Embryonic facial prominence (tissue), 1 donor: ENCODE measurements around the gene NLRP3.
"Not testable (repeated sequence)": the region's sequence is repeated elsewhere in the genome, so short reads cannot be mapped to it uniquely, and the experiment has no call there.

ENCODE experiments used
- DNase-seq: peaks from one replicate; pipeline ENCODE4 v3.0.0-alpha.2; 2016; ENCODE audit errors: extremely low spot score

NLRP3 gene

DNA sequence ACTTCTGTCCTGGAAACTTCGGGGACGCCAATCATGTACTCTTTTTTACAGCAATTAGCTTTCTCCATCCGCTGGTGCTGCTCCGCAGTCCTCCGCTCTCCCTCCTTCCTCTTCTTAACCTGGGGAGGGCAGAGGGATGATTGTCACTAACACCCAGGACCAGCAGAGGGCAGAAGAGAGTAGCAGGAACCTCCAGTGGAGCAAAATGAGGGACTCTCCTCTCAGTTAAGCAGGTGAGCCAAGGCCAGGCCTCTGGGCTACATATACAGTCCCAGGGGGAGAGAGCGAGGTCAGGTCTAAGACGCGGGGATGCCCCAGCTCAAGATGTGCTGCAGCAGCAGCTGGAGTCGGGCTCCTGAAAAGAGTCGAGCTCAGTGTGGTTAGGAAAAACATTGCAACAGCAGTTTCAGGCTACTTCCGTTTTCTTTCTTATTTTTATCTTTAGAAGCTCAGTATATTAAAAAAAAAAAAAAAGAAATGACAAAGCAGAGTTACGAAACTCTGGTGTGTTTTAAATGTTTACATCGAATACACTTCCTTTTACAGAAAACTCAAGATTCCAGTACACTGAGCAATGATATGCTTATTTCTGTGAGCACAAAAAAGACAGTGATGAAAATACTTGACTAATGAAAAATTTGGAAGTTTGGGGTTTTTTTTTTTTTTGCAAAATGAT, 25.7 kb upstream of the NLRP3 start:
- peak; percentile 22 for DNase-seq

DNA sequence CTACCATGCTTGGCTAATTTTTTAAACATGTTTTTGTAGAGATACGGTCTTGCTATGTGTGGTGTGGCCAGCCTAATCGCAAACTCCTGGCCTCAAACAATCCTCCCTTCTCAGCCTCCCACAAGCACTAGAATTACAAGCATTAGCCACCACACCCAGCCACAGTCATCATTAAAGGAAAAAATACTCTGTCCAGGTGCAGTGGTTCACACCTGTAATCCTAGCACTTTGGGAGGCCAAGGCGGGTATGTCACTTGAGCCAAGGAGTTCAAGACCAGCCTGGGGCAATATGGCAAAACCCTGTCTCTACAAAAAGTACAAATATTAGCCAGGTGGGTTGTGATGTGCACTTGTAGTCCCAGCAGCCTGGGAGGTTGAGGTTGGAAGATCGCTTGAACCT, 25.0 kb upstream of the NLRP3 start:
- no peak for DNase-seq

DNA sequence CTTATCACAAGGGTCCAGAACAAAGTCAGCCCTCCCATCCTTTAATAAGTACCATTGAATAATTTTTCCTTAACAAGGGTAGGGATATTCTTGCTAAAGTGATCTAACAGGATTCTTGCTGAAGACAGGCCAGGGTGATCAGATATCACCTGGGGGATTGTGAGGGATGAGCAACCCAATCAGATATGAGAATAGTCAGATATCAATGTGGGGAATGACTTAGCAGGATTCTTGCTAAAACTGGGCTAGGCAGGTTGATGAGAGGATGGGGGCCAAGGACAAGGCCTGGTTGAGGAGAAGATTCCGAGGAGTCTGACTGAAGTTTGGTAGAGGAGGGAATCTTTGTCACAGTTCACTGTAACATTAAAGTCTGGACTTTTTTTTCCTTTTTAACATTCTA, 23.9 kb upstream of the NLRP3 start:
- DNase-seq: no peak

DNA sequence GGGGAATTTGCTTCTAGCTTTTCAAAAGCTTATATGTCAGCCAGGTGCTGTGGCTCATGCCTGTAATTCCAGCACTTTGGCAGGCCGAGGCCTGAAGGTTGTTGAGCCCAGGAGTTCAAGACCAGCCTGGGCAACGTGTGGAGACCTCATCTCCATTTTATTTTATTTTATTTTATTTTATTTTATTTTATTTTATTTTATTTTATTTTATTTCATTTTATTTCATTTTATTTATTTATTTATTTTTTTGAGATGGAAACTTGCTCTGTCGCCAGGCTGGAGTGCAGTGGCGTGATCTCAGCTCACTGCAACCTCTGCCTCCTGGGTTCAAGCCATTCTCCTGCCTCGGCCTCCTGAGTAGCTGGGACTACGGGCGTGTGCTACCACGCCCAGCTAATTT, 20.9 kb upstream of the NLRP3 start:
- not testable (repeated sequence) for DNase-seq

DNA sequence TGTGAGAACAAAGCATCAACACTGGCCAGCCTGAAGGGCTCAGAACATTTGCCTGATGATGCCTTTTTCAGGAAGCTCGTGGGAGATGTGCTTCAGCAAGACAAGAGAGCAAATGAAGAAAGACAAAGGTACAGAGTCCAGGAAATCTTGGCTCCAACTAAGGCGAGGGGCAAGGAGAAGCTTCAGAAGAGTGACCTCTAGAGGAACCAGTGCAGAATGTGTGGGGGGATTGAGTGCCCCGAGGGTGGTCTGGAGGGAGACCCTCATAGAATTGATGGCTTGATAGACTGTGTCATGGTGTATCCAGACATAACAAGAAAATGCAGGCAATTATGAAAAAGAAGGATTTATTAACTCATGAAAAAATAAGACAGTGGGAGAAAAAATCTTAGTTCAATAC, 15.3 kb upstream of the NLRP3 start:
- no peak for DNase-seq

DNA sequence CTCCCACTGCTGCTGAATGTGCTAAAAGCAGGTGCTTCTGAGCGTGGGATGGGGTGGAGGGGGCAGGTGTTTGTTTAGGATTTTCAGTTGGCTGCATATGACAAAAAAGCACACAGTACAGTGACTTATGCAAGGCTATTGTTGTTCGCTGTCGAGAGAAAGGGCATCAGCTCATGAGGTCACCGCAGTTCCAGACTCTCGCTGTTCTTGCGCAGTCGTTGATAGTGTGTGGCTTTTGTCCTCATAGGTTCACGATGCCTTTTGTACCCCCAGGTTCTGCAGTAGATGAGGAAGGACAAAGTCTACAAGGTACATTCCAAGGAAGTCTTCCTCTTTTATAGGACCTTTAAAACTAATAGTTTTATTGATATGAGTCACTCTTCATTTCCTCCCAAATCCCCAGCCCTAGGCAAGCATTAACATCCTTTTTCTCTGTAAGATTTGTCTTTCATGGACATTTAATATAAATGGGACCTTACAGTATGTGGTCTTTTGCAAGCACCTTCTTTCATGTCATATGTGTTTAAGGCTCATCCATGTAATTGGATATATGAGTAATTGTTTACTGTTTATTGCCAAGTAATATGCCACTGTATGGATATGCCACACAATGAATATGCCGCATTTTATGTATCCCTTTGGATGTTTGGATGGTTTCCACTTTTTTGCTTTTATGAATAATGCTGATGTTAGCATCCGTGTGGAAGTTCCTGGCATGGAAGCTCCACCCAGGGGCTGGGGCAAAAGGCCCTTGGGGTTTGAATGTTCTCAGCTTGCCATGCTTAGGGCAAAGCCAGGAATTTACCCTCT, 14.5 kb upstream of the NLRP3 start:
- no peak for DNase-seq

DNA sequence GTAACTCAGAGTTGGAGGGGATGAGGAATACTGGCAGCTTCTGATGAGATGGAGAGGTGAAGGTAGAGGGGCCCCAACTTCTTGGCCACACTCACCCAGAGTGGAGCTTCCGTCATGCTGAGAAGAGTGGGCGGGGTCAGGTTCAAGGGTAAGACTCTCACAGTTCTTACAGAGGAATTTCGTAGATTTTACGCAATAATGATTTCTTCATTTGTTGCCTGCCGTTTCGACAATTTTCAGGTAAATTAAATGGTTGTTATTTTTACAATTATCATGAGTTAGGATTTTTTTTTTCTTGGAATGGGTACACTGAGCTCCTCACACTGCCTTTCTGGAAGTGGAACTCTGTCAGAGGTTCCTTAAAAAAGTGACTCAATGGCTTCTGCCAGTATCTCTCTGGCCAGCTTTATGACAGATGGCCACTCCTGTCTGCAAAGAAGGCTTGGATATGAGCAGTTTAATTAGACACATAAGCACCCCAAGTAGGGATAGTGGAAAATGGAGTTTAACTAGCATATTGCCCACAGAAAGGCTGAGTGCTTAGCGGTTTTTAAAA, 13.8 kb upstream of the NLRP3 start:
- DNase-seq: no peak

DNA sequence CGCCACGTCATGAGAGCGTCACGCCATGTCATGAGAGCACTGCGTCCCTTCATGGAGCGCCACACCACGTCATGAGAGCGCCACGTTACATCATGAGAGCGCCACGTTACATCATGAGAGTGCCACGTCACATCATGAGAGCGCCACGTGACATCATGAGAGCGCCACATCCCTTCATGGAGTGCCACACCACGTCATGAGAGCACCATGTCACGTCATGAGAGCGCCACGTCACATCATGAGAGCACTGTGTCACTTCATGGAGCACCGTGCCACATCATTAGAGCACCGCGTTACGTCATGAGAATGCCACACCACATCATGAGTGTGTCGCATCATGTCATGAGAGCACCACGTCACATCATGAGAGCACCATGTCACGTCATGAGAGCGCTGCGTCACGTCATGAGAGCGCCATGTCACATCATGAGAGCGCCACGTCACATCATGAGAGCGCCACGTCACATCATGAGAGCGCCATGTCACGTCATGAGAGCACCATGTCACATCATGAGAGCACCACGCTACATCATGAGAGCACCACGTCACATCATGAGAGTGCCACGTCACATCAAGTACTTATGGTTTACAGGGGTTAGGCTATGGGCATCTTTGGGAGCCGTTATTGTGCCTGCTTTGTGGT, 9.8 kb upstream of the NLRP3 start:
- no peak for DNase-seq

DNA sequence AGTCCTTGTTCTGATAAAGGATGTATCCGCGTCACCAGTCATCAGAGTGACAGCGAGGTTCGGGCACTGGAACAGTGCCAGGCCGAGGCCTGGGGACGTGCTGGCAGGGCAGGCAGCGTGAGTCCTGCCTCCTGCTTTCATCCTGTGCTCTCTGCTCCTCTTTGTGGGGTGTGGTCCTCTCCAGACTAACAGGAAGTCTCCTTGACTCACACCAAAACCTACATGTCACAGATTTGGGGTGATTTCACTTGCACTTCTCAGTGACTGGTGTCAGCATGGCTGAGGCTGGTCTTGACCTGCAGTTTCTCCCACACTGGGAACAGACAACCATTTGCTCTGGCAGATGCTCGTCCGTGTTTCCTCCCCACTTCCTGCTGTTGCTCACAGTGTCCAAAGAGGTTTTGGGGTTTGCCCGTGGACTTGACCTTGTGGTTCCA, 8.8 kb upstream of the NLRP3 start:
- DNase-seq: no peak

DNA sequence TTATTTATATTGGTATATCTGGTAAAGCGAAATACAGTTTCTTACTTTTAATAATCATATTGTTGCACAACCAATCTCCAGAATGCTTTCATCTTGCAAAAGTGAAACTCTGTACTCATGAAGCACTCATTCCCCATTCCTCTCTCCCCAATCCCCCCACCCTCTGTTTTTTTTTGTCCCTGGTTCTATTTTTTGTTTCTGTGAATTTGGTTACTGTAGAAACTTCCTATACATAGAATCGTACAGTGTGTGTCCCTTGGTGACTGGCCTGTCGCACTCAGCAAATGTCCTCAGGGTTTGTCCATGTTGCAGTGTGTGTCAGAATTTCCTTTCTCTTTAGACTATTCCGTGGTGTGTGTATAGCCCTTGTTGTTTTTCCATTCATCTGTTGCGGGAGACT, 7.9 kb upstream of the NLRP3 start:
- DNase-seq: no peak

DNA sequence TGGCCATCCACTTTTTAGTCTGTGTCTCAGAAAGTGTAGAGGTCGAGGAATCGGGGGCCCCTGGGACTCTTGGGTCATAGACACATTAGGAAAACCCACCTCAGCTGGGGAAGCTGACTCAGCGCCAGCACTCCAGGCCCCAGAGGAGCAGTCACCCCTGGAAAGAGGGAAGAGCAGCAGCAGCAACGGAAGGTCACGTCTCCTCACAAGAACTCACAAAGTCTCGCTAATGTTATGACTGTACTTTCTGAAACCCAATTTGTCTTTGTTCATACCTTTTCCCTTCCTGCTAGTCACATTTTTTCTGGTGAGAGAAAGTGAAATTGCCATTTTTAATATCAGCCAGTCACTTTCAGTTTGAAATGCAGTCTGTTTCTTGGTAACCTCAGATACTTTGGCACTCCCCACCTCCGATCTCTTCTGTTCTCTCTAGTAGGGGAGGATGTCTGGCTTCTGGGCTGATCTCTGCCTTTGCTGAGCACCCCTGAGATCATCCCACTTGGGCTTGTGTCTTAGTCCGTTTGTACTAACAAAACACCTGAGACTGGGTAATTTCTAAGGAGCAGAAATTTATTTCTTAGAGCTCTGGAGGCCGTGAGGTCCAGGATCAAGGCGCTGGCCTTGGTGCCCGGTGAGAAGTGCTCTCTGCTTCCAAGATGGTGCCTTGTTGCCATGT, 6.0 kb upstream of the NLRP3 start:
- DNase-seq: no peak

DNA sequence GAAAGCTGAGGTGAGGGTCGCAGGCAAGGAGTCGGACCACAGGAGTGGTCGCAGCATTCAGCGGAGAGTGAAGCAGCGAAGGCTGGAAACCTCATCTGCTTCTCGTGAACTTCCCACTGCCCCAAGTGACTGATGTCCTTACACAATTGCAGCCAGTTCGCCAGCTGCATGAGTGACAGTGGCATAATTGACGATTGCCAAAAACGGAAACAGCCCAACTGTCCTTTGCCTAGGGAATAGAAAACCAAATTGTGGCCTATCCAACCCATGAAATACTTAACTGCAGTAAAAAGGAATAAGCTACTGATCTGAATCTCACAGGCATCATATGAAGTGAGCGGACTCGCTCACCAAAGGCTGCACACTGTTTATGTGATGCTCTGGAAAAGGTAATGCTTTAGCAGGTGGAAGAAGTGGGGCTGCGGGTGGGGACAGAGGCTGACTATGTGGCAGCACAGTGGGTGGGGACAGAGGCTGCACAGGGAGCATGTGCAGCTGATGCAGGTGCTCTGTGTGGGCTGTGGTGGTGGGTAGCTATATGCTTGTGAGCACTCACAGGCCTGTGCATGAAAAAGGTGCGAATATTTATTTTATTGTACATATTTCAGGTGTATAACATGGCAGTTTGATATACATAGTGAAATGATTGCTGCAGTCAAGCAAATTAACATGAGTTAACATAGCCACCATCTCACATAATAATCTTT, 4.2 kb upstream of the NLRP3 start:
- no peak for DNase-seq

DNA sequence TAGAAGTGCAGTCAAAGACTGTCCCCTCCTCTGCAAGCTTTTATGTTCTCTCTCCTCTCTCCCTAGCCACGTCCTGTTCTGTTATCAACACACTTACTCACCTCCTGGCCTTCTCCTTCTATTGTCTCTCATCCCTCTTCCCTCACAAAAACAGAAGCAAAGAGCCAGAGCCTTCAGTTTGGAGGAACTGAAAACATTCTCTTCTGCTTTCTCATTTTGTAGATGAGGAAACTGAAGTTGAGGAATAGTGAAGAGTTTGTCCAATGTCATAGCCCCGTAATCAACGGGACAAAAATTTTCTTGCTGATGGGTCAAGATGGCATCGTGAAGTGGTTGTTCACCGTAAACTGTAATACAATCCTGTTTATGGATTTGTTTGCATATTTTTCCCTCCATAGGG, 1.9 kb downstream of the NLRP3 start:
- DNase-seq: no peak

DNA sequence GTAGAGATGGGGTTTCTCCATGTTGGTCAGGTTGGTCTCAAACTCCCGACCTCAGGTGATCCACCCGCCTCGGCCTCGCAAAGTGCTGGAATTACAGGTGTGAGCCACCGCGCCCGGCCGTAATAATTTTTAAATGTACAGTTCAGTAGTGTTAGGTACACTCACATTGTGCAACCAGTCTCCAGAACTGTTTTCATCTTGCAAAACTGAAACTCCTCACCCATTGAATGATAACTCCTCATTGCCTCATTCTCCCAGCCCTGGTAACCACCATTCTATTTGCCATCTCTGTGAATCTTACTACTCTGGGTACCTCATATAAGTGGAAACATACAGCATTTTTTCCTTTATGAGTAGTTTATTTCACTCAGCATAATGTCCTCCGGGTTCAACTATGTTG, 3.4 kb downstream of the NLRP3 start:
- no peak for DNase-seq

DNA sequence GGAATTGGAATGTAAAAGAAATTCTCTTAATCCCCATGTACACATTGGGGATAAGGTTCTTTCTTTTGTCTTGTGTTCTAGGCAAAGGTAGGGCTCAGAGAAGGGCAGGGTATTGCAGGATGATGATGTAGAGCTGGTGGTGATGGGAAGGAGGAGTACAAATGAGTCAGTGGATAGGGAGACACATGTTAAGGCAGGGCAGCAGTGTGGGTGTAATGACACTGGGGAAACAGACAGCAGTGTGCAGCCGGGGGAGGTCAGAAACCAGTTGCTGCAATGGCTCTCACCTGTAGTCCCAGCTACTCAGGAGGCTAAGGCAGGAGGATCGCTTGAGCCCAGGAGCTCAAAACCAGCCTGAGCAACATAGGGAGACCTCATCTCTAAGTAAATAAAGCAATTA, 5.1 kb downstream of the NLRP3 start:
- DNase-seq: no peak

DNA sequence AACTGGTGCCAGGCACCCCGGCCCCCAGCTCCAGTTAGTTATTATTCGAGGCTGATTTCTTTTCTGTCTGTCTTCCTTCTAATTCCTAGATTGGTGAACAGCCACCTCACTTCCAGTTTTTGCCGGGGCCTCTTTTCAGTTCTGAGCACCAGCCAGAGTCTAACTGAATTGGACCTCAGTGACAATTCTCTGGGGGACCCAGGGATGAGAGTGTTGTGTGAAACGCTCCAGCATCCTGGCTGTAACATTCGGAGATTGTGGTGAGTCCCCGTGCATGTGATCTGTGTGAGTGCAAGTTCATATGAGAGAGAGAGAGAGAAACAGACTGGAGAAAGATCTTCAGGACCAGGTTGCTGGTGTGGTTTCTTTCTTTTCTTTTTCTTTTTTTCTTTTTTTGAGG, 13.5 kb downstream of the NLRP3 start:
- DNase-seq: no peak

DNA sequence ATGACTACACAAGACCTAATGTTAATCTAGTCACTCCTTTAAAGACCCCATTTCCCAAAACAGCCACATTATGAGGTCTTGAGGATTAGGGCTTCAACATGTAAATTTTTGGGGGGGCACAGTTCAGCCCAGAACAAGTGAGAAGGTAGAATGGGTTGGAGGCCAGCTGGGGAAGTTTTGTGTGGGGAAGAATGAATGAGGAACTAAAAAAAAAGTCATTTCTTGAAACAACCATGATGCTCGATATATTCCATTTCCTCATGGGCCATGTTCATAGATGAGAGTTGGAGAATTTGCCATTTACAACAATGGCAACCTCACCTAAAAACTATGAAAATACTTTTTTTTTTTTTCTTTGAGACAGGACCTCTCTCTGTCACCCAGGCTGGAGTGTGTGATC, 14.5 kb downstream of the NLRP3 start:
- no peak for DNase-seq

DNA sequence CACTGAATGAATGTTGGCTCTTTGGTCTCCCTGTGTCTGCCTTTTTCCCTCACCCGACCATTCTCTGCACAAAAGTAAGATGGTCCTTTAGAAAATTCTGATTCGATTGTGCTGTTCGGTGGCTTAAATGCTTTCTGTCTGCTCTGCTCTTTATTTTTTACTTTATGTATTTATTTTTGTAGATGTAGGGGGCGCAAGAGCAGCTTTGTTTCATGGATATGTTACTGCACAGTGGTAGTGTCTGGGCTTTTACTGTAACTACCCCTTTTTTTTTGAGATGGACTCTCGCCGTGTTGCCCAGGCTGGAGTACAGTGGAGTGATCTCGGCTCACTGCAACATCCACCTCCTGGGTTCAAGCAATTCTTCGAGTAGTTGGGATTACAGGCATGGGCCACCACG, 15.7 kb downstream of the NLRP3 start:
- no peak for DNase-seq

DNA sequence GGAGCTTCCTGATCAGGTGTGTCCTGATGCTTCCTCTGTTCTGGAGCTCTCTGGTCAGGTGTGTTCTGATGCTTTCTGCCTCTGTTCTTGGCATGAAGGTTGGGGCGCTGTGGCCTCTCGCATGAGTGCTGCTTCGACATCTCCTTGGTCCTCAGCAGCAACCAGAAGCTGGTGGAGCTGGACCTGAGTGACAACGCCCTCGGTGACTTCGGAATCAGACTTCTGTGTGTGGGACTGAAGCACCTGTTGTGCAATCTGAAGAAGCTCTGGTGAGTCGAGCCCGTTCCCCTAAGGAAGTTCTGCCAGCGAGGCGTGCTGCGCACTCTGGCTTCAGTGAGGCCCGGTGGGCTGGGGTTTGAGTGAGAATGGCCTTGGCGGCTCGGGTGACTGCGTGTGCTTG, 18.0 kb downstream of the NLRP3 start:
- no peak for DNase-seq

DNA sequence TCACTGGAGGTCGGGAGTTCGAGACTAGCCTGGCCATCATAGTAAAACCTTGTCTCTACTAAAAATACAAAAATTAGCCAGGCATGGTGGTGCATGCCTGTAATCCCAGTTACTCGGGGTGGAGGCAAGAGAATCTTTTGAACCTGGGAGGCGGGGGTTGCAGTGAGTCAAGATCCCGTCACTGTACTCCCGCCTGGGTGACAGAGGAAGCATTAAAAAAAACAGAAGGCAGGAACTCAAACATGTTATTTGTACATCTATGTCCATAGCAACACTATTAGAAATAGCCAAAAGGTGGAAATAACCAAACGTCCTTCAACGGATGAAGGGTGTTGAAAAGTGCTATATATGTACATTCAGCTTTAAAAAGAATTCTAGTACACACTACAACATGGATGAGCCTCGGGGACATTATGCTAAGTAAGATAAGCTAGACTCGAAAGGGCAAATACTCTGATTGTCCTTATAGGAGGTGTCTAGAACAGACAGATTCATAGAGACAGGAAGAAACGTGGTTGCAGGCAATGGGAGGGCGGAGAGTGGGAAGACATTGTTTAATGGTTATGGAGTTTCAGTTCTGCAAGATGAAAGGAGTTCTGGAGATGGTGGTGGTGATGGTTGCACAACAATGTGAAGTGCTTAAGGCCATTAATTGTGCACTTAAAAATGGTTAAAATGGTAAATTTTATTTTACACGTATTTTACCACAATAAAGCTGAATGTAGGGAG, 19.2 kb downstream of the NLRP3 start:
- no peak for DNase-seq

DNA sequence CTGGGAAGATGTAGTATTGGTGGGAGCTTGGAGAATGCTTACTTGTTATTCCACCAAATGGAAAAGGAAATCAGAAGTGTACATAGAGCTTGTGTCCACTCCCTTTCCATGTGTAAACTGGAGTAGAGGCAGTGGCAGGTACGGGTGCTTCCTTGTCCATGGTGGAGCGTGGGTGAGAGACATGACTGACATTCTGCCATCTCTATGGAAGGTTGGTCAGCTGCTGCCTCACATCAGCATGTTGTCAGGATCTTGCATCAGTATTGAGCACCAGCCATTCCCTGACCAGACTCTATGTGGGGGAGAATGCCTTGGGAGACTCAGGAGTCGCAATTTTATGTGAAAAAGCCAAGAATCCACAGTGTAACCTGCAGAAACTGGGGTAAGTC, 19.8 kb downstream of the NLRP3 start:
- no peak for DNase-seq
